ENCODE data around the gene CFAP161.

DNA sequence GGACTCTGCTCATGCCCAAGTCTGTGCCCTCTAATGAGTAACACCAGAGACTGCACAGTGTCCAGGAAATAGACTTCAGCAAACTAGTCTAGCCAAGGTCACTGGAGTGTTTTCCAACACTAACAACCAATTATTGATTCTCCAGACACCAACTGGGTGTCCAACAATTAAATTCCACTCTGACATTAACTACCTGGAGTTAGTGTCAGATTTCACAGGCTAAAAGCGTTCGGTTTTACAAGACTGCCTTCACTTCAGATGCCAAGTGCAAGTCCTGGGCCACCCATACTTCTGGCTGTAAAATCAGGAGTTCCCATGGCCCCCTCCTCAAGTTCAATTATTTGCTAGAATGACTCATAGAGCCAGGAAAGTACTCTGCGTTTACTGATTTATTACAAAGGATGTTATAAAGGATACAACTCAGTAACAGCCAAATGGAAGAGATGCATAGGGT is 20.8 kb upstream of the CFAP161 start:
- TF ChIP-seq POLR2A (IDR thresholded peaks at IDR 0.05; ENCODE audit: low read depth, low read length) = no peak
- TF ChIP-seq POLR2AphosphoS5 (IDR thresholded peaks at IDR 0.05; ENCODE audit: low read depth, low read length) = no peak
